Prostate gland (tissue), 2 donors: Measurements from ENCODE around the gene RAB43.

Source experiments
- POLR2A ChIP-seq: fragments of 450-650 bp; IDR thresholded peaks from one replicate; pipeline ENCODE4 v1.6.1; 2016; ENCODE audit warnings: antibody characterized with exemption, mild to moderate bottlenecking
- POLR2AphosphoS5 ChIP-seq: sonication (generic); formaldehyde crosslinking; IDR thresholded peaks from one replicate; pipeline ENCODE4 v1.6.1; 2017; ENCODE audit warnings: antibody characterized with exemption
- TF ChIP-seq, protein P1 (sequence below), 4 experiments: fragments of 200-600 bp in 2 of 4; fragments of 450-650 bp in 2 of 4; sonication (generic) in 2 of 4; IDR thresholded peaks; 1 replicate in 3 of 4; 2 replicates in 1 of 4; pipeline ENCODE4 v1.5.1; 2016 to 2019; ENCODE audit warnings: antibody characterized with exemption in 4 of 4, mild to moderate bottlenecking in 2 of 4, moderate library complexity in 2 of 4

DNA sequence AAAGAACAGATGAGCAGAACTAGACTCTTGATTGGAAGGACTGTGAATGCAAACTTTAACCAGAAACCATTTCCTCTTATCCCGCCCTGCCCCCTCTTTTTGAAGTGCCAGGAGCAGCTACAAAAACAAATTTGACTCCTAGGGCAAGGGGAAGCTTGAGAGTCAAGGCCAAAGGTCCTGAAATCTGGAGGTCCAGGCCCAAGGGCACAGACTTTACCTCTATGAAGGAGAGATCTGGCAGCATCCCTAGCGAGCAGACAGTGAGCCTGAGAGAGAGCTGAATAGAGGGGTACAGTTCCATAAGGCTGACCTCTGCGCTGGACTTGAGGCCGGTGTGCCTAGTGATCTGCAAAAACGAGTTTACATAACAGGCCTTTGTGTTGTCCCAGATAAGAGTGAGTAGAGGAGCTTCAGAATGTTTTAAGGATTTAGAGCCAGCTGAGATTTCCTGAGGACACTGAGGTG, 5.1 kb downstream of the RAB43 start:
- TF ChIP-seq, protein P1, sequence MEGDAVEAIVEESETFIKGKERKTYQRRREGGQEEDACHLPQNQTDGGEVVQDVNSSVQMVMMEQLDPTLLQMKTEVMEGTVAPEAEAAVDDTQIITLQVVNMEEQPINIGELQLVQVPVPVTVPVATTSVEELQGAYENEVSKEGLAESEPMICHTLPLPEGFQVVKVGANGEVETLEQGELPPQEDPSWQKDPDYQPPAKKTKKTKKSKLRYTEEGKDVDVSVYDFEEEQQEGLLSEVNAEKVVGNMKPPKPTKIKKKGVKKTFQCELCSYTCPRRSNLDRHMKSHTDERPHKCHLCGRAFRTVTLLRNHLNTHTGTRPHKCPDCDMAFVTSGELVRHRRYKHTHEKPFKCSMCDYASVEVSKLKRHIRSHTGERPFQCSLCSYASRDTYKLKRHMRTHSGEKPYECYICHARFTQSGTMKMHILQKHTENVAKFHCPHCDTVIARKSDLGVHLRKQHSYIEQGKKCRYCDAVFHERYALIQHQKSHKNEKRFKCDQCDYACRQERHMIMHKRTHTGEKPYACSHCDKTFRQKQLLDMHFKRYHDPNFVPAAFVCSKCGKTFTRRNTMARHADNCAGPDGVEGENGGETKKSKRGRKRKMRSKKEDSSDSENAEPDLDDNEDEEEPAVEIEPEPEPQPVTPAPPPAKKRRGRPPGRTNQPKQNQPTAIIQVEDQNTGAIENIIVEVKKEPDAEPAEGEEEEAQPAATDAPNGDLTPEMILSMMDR (IDR thresholded peaks at IDR 0.05), result no peak
- no peak for TF ChIP-seq POLR2AphosphoS5
- TF ChIP-seq POLR2A, result no peak
